GM18517 (cell line): ENCODE data around the gene SEZ6.
"Not testable (repeated sequence)": the region's sequence is repeated elsewhere in the genome, so short reads cannot be mapped to it uniquely, and the experiment has no call there.

Experiments
- ATAC-seq: cut with Tn5 transposase; IDR thresholded peaks from one replicate; pipeline ENCODE4 v1.9.1; 2021; ENCODE audit warnings: mild to moderate bottlenecking, moderate library complexity; ENCODE audit not compliant: unreplicated experiment

SEZ6 gene

GRCh38 chr17:28940142-28940541, 65.7 kb downstream of the SEZ6 start:
- no peak for ATAC-seq

GRCh38 chr17:28938552-28938951, 67.3 kb downstream of the SEZ6 start:
- no peak for ATAC-seq

- ATAC-seq, result no peak
These were observed 68.6 kb downstream of the SEZ6 start for GRCh38 chr17:28937044-28937729.

- no peak for ATAC-seq
These were observed 69.9 kb downstream of the SEZ6 start for GRCh38 chr17:28935744-28936460.

GRCh38 chr17:28934508-28934907, 71.3 kb downstream of the SEZ6 start:
- ATAC-seq, result not testable (repeated sequence)

- ATAC-seq, result no peak
These were observed 76.0 kb downstream of the SEZ6 start for GRCh38 chr17:28929787-28930186.

- ATAC-seq, result no peak
These were observed 77.8 kb downstream of the SEZ6 start for GRCh38 chr17:28928061-28928460.

- no peak for ATAC-seq
These were observed 79.0 kb downstream of the SEZ6 start for GRCh38 chr17:28926786-28927185.

GRCh38 chr17:28926366-28926765, 79.5 kb downstream of the SEZ6 start:
- ATAC-seq, result no peak

- ATAC-seq, result no peak
These were observed 79.9 kb downstream of the SEZ6 start for GRCh38 chr17:28925912-28926365.

- ATAC-seq, result no peak
These were observed 85.6 kb downstream of the SEZ6 start for GRCh38 chr17:28920201-28920600.

- ATAC-seq, result no peak
These were observed 87.5 kb downstream of the SEZ6 start for GRCh38 chr17:28918295-28918694.

GRCh38 chr17:28917465-28917864, 88.4 kb downstream of the SEZ6 start:
- ATAC-seq, result no peak

GRCh38 chr17:28917029-28917428, 88.8 kb downstream of the SEZ6 start:
- no peak for ATAC-seq

GRCh38 chr17:28916302-28916934, 89.4 kb downstream of the SEZ6 start:
- ATAC-seq, result no peak

GRCh38 chr17:28912938-28913333, 92.9 kb downstream of the SEZ6 start:
- ATAC-seq, result no peak

GRCh38 chr17:28912281-28912937, 93.4 kb downstream of the SEZ6 start:
- ATAC-seq, result no peak

GRCh38 chr17:28911411-28912045, 94.3 kb downstream of the SEZ6 start:
- ATAC-seq, result no peak

GRCh38 chr17:28910534-28910933, 95.3 kb downstream of the SEZ6 start:
- ATAC-seq, result no peak

- ATAC-seq, result no peak
These were observed 97.1 kb downstream of the SEZ6 start for GRCh38 chr17:28908640-28909167.
